GM12864 (cell line): ENCODE measurements around the gene SLC24A3.

Source experiments
- DNase-seq: peaks from one replicate; pipeline ENCODE4 v3.0.0-alpha.2; 2011; ENCODE audit warnings: low read depth
- H3K4me3 ChIP-seq: 2 replicates; pipeline ENCODE4 v1.5.1; 2011; ENCODE audit warnings: mild to moderate bottlenecking, low read depth, low read length, control low read depth
- TF ChIP-seq, protein P1 (sequence below): IDR thresholded peaks from 2 replicates; pipeline ENCODE4 v1.5.1; 2011; ENCODE audit warnings: low read depth, mild to moderate bottlenecking, moderate library complexity, low read length, control low read depth, inconsistent platforms; ENCODE audit errors: missing control alignments

Gene SLC24A3

DNA sequence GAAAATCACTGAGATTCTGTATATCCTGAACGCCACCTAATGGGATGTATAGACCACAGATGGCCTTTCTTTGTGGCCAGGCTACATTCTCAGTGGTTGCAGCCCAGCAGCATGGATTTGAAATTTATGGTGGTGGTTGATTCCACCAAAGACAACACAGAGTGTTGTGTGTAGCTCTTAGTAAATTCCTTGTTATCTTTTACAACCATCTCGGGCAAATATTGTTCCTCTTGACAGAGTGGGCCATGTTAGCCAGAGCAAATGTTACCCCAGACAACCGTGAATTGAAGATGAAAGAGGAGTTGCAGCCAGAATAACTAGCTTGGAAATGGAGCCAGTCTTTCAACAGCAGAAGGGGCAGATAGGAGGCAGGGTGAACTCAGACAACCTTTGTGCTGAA is 39.5 kb downstream of the SLC24A3 start:
- DNase-seq: no peak
- no peak overlapping the region for H3K4me3 ChIP-seq
- TF ChIP-seq, protein P1, sequence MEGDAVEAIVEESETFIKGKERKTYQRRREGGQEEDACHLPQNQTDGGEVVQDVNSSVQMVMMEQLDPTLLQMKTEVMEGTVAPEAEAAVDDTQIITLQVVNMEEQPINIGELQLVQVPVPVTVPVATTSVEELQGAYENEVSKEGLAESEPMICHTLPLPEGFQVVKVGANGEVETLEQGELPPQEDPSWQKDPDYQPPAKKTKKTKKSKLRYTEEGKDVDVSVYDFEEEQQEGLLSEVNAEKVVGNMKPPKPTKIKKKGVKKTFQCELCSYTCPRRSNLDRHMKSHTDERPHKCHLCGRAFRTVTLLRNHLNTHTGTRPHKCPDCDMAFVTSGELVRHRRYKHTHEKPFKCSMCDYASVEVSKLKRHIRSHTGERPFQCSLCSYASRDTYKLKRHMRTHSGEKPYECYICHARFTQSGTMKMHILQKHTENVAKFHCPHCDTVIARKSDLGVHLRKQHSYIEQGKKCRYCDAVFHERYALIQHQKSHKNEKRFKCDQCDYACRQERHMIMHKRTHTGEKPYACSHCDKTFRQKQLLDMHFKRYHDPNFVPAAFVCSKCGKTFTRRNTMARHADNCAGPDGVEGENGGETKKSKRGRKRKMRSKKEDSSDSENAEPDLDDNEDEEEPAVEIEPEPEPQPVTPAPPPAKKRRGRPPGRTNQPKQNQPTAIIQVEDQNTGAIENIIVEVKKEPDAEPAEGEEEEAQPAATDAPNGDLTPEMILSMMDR: no peak

DNA sequence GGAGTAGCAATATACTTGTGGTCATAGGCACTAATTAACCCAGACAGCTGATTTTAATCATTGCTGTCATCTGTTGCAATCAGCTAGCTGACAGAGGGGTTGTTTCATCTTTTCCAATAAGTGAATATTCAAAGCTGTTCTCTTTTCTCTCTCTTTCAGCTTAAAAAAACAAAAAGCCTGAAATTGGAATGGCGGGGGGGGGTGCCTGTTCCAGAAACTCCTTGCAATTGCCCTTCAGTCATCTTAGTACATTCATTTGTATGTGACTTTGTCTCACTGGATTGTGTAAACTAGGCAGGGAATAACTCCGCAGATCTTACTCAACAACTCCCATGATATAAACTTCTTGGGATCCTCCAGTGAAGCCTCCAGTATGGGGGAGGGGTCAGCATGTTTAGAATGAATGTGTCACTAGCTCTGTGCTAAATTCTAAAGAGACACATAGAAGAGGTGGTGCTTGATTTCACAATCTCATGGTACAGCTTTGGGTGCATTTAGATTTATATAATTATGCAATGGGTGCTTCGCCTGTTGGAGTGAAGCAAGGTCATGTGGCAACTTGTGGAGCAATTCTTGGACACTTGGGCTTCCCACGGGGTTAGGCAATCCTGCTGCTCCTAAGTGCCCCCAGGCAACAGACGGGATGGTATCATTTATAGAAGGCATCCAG is 40.1 kb downstream of the SLC24A3 start:
- DNase-seq: no peak
- no peak overlapping the region for H3K4me3 ChIP-seq
- TF ChIP-seq, protein P1: no peak

DNA sequence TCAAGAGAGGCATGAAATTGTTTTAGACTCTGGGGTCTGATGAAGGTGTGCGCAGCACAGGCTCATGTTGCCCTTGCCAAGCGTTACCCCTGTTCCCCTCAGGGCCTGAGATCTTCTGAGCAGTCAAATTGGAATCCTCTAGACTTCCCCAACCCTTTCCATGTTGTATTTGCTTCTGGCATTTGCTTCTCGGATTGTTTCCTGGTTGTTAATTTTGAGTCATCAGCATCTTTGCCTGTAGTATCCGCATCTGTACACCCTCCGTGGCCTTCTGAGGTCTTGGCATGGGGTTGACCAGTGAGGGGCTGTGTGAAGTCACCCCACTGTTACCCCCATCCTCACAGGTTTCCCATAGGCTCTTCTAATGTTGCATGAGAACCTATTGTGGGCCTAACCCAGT is 40.9 kb downstream of the SLC24A3 start:
- no peak for DNase-seq
- TF ChIP-seq, protein P1: no peak
- no peak overlapping the region for H3K4me3 ChIP-seq

DNA sequence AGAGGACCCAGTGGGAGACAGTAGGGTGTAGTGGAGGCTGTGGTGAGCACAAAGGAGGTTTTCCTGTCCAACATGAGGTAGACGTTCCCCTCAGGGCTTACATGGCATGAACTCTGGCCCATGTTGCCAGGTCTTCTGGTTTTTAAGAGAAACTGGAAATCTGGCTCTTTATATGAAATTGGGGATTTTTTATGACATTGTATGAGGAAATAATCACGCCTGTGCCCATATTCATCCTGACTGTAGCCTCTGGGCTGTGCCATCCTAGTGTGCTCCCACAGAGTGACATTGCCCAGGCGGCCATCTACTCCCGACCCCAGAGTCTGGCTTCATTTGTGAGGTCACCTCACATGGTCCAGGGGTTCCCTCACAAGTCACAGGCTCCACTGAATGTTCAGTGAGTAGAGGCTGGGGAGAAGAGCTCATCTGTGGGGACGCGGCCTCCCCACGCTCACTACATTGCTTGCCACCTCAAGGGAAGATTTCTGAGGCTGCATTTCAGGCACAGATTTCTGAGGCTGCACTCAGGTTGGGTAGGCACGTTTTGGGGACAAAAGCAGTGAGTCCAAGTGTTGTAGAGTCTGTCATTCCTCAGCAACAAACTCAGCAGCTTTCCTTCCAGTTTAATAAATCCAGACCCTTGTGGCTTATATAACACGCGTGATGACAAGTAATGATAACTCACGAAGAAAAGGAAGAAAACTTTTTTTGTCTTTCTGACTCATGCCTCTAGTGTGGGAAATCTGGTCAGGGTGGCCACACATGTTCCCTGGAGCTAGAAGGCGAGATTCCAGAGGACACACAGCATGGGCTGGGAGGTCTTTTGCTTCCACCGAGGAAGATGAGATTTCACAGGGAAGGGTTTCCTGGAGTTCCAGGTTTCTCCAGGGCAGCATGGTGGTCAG is 41.7 kb downstream of the SLC24A3 start:
- H3K4me3 ChIP-seq: no peak overlapping the region
- TF ChIP-seq, protein P1: no peak
- no peak for DNase-seq

DNA sequence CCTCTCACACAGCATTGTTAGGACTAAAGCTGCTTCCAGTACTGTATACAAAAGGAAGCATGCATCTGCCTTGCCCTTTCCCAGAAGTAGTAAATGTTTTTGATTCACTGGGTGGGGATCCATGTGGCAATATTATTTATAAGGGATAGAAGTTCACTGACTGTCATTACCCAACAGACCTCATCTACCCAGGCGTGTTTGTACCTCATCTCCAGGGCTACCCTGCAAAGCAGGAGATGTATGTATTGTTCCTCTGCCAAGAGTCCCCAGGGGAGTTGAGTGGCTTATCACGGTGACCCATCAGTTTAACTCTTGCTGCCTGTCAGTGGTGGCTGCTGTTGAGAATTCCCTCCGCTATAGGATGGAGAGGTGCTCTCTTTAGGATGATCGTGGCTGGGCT is 42.5 kb downstream of the SLC24A3 start:
- DNase-seq: no peak
- H3K4me3 ChIP-seq: no peak overlapping the region
- TF ChIP-seq, protein P1: no peak

DNA sequence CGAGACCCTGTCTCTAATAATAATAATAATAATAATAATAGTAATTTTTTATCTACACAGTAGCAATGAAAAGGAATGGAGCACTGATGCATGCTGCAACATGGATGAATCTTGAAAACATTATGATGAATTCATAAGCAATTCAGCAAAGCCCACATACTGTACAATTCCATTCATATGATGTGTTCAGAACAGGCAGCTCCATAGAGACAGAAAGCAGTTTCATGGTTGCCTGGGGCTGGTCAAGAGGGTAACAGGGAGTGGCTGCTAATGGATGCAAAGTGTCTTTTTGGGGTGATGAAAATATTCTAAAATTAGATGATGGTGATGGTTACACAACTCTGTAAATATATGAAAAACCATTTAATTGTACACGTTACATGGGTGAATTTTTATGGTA is 43.6 kb downstream of the SLC24A3 start:
- TF ChIP-seq, protein P1: no peak
- no peak for DNase-seq
- no peak overlapping the region for H3K4me3 ChIP-seq
